GM19455 (cell line): ENCODE results near the gene TRIM44.
"Not testable (repeated sequence)": the region's sequence is repeated elsewhere in the genome, so short reads cannot be mapped to it uniquely, and the experiment has no call there.

Experiments used
- ATAC-seq: cut with Tn5 transposase; IDR thresholded peaks from one replicate; pipeline ENCODE4 v1.9.1; 2021; ENCODE audit not compliant: unreplicated experiment

TRIM44 gene

GRCh38 chr11:35750315-35750714 lies 87.7 kb downstream of the TRIM44 start:
- ATAC-seq = no peak

- ATAC-seq = no peak
Measured at GRCh38 chr11:35750981-35751663, 88.5 kb downstream of the TRIM44 start.

- no peak for ATAC-seq
Measured at GRCh38 chr11:35751664-35752061, 89.1 kb downstream of the TRIM44 start.

GRCh38 chr11:35752115-35752514 lies 89.5 kb downstream of the TRIM44 start:
- ATAC-seq = no peak

GRCh38 chr11:35753573-35753972 lies 91.0 kb downstream of the TRIM44 start:
- not testable (repeated sequence) for ATAC-seq

GRCh38 chr11:35759951-35760350 lies 97.4 kb downstream of the TRIM44 start:
- ATAC-seq = not testable (repeated sequence)

- ATAC-seq = no peak
Measured at GRCh38 chr11:35761899-35762298, 99.3 kb downstream of the TRIM44 start.

GRCh38 chr11:35763301-35763700 lies 100.7 kb downstream of the TRIM44 start:
- no peak for ATAC-seq

GRCh38 chr11:35763765-35764164 lies 101.2 kb downstream of the TRIM44 start:
- ATAC-seq = no peak

GRCh38 chr11:35764417-35764816 lies 101.8 kb downstream of the TRIM44 start:
- ATAC-seq = no peak

- no peak for ATAC-seq
Measured at GRCh38 chr11:35765211-35765610, 102.6 kb downstream of the TRIM44 start.

GRCh38 chr11:35766651-35767050 lies 104.1 kb downstream of the TRIM44 start:
- no peak for ATAC-seq

- not testable (repeated sequence) for ATAC-seq
Measured at GRCh38 chr11:35770425-35770824, 107.8 kb downstream of the TRIM44 start.

GRCh38 chr11:35771722-35772121 lies 109.1 kb downstream of the TRIM44 start:
- no peak for ATAC-seq

- not testable (repeated sequence) for ATAC-seq
Measured at GRCh38 chr11:35777241-35777640, 114.7 kb downstream of the TRIM44 start.

- not testable (repeated sequence) for ATAC-seq
Measured at GRCh38 chr11:35778943-35779342, 116.4 kb downstream of the TRIM44 start.

- no peak for ATAC-seq
Measured at GRCh38 chr11:35779409-35779808, 116.8 kb downstream of the TRIM44 start.

- ATAC-seq = no peak
Measured at GRCh38 chr11:35780951-35781860, 118.6 kb downstream of the TRIM44 start.

- no peak for ATAC-seq
Measured at GRCh38 chr11:35781861-35782470, 119.4 kb downstream of the TRIM44 start.

- ATAC-seq = no peak
Measured at GRCh38 chr11:35783809-35784208, 121.2 kb downstream of the TRIM44 start.

GRCh38 chr11:35784699-35785098 lies 122.1 kb downstream of the TRIM44 start:
- ATAC-seq = no peak
